VCaP (cell line): ENCODE measurements around the gene PARD3B.

Experiments
- H3K27ac ChIP-seq: fragments of 450-650 bp; 2 replicates; pipeline ENCODE4 v1.5.1; 2017
- TF ChIP-seq, protein P1 (sequence below): fragments of 450-650 bp; conservative IDR thresholded peaks from 2 replicates; pipeline ENCODE4 v1.5.1; 2017; ENCODE audit warnings: mild to moderate bottlenecking, moderate library complexity

The PARD3B gene

DNA sequence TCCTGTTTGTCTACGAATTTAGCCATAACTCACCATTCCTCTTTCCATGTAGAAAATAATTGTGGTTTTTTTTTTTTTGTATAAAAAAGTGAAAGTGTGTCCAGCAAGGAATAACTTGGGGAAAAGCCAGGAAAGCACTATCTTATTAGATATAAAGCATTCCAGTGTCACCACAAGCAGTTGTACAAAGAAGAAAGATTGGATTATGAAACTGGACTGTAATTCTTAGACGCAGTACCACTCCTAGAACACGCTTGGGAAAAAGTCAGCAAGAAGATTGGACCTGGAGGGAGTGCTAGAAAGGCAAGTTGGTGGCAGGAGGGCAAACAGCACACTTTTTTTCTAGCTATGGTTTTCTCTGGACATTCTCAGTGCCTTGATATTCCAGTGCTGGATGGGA, 186.7 kb downstream of the PARD3B start:
- H3K27ac ChIP-seq = no peak overlapping the region
- TF ChIP-seq, protein P1, sequence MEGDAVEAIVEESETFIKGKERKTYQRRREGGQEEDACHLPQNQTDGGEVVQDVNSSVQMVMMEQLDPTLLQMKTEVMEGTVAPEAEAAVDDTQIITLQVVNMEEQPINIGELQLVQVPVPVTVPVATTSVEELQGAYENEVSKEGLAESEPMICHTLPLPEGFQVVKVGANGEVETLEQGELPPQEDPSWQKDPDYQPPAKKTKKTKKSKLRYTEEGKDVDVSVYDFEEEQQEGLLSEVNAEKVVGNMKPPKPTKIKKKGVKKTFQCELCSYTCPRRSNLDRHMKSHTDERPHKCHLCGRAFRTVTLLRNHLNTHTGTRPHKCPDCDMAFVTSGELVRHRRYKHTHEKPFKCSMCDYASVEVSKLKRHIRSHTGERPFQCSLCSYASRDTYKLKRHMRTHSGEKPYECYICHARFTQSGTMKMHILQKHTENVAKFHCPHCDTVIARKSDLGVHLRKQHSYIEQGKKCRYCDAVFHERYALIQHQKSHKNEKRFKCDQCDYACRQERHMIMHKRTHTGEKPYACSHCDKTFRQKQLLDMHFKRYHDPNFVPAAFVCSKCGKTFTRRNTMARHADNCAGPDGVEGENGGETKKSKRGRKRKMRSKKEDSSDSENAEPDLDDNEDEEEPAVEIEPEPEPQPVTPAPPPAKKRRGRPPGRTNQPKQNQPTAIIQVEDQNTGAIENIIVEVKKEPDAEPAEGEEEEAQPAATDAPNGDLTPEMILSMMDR = no peak

DNA sequence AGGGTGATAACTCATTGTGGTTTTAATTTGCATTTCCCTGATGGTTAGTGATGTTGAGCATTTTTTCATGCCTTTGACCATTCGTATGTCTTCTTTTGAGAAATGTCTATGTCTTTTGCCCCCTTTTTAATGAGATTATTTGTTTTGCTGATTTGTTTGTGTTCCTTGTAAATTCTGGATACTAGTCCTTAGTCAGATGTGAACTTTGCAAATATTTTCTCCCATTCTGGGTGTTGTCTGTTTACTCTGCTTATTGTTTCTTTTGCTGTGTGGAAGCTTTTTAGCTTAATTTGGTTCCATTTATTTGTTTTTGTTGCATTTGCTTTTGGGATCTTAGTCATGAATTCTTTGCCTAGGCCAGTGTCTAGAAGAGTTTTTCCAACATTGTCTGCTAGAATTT, 192.0 kb downstream of the PARD3B start:
- TF ChIP-seq, protein P1 = no peak
- no peak overlapping the region for H3K27ac ChIP-seq

DNA sequence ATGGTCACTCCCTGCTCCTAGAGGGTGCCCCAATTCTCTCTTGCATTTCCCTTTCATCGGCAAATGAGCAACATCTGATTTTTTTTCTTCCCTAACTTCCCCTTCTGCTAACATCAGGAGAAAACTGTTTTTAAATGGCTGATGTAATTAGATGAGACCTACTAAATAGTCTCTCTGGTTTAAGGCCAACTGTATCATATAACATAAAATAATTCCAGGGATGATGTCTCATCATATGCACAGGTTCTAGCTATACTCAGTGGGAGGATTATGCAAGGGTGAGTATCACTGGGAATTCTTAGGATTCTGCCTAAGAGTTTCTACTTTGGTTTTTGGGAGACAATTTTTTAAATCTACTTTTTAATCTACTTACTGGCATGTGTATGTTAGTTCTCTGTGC, 193.4 kb downstream of the PARD3B start:
- TF ChIP-seq, protein P1 = no peak
- no peak overlapping the region for H3K27ac ChIP-seq

DNA sequence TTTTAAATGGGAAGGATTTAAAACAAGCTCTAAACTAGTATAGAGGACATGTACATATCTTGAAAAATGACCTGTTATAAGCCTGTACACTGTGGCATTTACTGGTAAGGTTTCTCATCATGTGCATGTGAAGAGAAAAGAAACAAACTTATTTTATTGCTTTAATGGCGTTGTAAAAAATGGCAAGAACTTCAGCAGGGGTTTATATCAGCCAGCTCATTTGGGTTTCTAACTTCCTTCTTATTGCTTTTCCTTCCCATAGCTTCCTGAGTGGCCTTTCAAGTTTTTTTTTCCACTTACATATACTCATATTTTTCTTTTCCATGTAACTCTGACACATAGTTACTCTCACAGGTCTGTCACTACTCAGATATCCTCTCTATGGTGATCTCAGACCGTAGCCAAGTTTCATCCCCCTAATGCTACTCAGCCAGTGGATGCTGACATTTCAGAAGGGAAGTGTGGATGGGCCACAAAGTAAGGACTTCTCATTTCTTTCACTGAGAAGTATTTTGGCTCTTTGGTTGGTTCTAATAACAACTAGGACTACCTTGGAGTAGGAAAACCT, 198.2 kb downstream of the PARD3B start:
- TF ChIP-seq, protein P1 = no peak
- H3K27ac ChIP-seq = no peak overlapping the region

DNA sequence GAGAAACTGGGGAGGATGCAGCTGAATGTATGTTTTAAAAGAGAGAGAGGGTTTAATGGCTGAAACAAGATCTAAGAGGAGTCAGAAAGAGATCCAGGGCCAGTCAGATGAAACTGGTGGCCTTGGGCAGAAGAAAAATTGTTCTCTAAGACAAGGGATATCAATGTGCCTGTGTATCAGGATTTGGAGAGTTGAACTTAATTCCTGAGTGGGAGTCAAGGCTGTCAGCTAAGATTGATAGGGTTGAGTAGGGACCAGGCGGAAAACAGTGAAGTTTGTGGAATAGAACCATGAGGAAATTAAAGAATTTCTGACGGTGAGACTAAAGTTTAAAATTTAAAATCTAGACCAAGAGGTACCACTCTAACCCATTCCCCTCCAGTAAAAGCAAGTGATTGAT, 199.2 kb downstream of the PARD3B start:
- TF ChIP-seq, protein P1 = no peak
- no peak overlapping the region for H3K27ac ChIP-seq

DNA sequence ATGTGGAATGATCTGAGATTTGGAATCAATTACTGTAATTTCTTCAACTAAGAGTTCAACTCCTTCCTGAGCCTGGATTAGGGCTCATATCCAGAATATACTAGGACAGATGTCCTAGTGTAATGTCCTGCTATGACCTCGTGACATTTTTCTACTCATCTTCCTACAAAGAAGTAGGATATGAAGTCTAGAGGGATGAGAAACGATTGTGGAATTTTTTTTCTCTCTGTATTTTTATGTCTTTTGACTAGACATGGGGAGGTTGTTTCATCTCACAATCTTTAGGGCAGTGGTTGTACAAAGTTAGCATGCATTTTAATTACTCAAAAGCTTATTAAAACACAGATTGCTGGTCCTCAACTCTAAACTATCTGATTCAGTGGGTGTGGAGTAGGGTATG, 203.0 kb downstream of the PARD3B start:
- no peak overlapping the region for H3K27ac ChIP-seq
- TF ChIP-seq, protein P1 = no peak

DNA sequence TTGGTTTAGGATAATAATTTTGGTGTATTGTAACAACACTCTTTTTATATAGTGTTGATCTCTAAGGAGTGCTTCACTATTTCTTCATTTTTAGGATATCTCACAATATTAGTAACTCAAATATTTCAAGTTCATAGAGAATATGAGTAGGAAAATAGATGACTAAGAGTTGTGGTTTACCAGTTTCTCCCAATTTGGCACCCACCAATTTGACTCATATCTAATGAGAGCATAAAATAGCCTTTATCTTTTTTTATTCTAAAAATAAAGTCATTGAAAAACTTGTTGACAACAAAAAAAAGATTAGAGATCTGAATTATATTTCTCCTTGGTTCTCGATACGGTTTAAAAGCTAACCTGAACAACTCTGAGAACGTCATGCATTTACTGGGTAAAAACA, 204.0 kb downstream of the PARD3B start:
- TF ChIP-seq, protein P1 = no peak
- H3K27ac ChIP-seq = no peak overlapping the region
